ENCODE measurements around the gene FTCD. TPM values are rescaled to one million over a fixed set of nuclear protein-coding genes. Genes with fewer than 3 reads are reported as not detected.
A peak's percentile ranks its signal among the peaks of the same experiment; 100 is the strongest.

Gene FTCD
- total RNA-seq, 2 donors from 2014 or later: 0.24 TPM; not detected in 1

DNA sequence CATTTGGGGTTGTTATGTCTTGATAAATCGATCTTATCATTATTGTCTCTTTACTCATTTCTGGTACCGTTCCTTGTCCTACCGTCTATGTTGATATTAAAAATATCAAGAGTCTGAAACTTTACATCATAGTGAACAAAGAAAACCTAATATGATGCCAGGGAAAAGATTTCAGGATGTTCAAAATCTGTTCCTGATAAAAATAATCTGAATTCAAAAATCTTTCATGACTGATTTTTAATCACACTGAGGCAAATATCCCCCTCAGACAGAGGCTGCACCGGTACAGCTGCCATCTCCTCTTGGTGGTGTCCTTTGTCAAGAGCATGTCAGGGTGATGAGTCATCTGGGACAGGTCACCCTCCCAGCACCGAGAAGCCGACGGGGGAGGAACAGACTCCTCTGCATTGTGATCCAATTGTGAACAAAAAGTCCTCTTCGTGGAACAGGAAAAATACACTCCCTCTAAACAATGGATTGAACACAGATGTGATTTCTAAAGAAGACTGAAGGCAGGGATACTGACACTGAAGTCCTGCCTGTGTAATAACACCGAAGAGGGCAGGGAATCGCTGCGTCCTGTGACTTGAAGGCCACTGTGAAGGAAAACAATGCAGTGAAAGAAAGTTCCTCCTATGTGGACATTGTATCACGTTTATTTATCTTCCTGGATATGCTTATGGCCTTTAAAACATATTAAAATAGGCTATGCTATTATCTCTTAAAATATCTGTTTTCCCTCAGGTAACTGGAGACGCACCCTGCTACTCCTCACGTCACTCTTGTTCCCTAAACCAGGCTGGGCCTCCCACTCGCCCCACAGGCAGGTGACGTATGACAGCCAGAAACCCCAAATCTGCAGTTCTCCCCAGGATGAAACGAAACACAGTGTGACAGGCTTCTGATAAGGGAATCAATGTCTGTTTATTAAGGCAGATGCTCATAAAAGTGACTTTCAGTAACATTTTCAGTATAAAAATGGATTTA lies 33.1 kb upstream of the FTCD start:
- Histone ChIP-seq H3K27ac (peak overlapping the region; percentile 80 to 89), H3K27me3 (no peaks in the 10 kb centered on the region), H3K4me1 (peaks cover 0 to 58% of the 10 kb centered on the region in 2 donors), H3K36me3 (peaks cover 14% of the 10 kb centered on the region), H3K4me3 (no peak overlapping the region), H3K9me3 (no peaks in the 10 kb centered on the region)
- DNase-seq (ENCODE audit: low spot score): peak; percentile 82
- no peak for TF ChIP-seq CTCF (IDR thresholded peaks at IDR 0.05)

GRCh38 chr21:46187814-46188213 lies 32.4 kb upstream of the FTCD start:
- Histone ChIP-seq H3K4me3 (no peak overlapping the region), H3K4me1 (peaks cover 0 to 58% of the 10 kb centered on the region in 2 donors), H3K27me3 (no peaks in the 10 kb centered on the region), H3K36me3 (peaks cover 9% of the 10 kb centered on the region), H3K27ac (peak overlapping the region; percentile 80 to 89), H3K9me3 (no peaks in the 10 kb centered on the region)
- peak; percentile 53 for DNase-seq (ENCODE audit: low spot score)
- TF ChIP-seq CTCF (IDR thresholded peaks at IDR 0.05): no peak

GRCh38 chr21:46187261-46187660 lies 31.9 kb upstream of the FTCD start:
- peaks cover 0 to 58% of the 10 kb centered on the region in 2 donors for H3K4me1 ChIP-seq
- no peak for TF ChIP-seq CTCF (IDR thresholded peaks at IDR 0.05)
- H3K9me3 ChIP-seq: no peaks in the 10 kb centered on the region
- H3K27me3 ChIP-seq: no peaks in the 10 kb centered on the region
- H3K4me3 ChIP-seq: no peak overlapping the region
- peak; percentile 48 for DNase-seq (ENCODE audit: low spot score)
- H3K27ac ChIP-seq: peak overlapping the region in 1 of 2 donors; percentile 89
- peaks cover 3% of the 10 kb centered on the region for H3K36me3 ChIP-seq

- Histone ChIP-seq H3K4me1 (peaks cover 0 to 48% of the 10 kb centered on the region in 2 donors), H3K27ac (peak overlapping the region in 1 of 2 donors; percentile 92), H3K4me3 (no peak overlapping the region), H3K27me3 (no peaks in the 10 kb centered on the region), H3K36me3 (no peaks in the 10 kb centered on the region), H3K9me3 (no peaks in the 10 kb centered on the region)
- peak; percentile 49 for DNase-seq (ENCODE audit: low spot score)
- no peak for TF ChIP-seq CTCF (IDR thresholded peaks at IDR 0.05)
Measured at GRCh38 chr21:46185716-46186115, 30.3 kb upstream of the FTCD start.

DNA sequence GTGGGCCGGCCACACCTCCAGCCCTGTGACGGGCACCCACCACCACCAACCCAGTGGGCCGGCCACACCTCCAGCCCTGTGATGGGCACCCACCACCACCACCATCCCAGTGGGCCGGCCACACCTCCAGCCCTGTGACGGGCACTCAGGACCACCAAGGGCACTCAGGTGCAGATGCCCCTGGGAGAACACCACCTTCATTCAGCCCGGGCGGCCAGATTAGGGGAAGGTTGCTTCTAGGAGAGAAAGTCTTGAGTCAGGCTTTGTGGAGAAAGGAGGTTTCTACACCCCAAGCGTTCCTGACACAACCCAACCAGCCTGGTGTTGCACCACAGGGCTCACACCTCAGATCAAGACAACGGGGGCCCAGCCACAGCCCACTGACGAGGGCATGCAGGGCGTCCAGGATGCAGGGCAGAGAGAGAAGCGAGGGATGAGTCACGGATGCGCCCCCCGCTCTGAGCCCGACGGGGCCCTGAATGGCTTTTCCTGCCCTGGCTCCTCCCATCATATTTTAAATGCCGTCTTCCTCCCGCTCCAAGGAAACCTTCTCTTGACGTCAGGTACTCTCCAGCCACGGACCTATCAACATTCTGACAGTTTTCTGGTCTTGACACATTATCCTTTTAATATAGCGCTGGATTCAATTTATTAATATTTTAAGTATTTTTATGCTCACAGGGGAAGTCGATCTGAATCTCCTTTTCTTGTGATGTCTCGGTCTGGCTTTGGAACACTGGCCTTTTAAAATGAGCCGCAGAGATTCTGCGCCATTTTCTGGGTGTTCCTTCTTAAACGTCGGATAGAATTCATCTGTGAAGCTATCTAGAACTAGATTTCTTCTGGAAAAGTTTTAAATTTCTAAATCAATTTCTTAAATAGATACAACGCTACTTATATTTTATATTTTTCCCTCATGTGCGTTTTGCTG lies 29.5 kb upstream of the FTCD start:
- Histone ChIP-seq H3K4me1 (peaks cover 0 to 39% of the 10 kb centered on the region in 2 donors), H3K4me3 (peak overlapping the region; percentile 31 to 74), H3K36me3 (no peaks in the 10 kb centered on the region), H3K27ac (peak overlapping the region; percentile 71 to 92), H3K9me3 (no peaks in the 10 kb centered on the region), H3K27me3 (no peaks in the 10 kb centered on the region)
- TF ChIP-seq CTCF (IDR thresholded peaks at IDR 0.05): no peak
- peak; percentile 84 for DNase-seq (ENCODE audit: low spot score)

Measured in right atrium auricular region (tissue), 2 donors.